ENCODE results near the gene SWAP70.

The SWAP70 gene

DNA sequence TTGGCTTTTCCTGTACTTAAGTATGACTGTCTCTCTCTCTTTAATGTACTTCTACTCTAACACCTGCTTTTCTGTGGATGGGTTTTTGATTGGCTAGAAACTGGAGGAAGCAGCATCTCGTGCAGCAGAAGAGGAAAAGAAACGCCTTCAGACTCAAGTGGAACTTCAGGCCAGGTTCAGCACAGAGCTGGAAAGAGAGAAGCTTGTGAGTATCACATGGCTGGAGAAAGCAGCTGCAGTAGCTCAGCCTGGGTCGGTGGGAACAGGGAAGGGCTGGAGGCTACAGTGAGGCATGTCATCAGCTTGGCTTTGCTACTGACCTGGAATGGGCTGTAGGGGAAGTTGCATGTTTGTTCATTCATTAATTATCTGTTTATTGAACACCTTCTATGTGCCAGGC, 74.2 kb downstream of the SWAP70 start:
- TF ChIP-seq CEBPB (IDR thresholded peaks at IDR 0.05) (no peak), TAF1 (IDR thresholded peaks at IDR 0.05; ENCODE audit: low read depth) (no peak), TEAD4 (IDR thresholded peaks at IDR 0.05) (no peak), TCF12 (IDR thresholded peaks at IDR 0.05; ENCODE audit: low read depth) (no peak), EGR1 (IDR thresholded peaks at IDR 0.05) (no peak), RAD21 (IDR thresholded peaks at IDR 0.05; ENCODE audit: low read depth) (no peak), ZBTB7A (IDR thresholded peaks at IDR 0.05; ENCODE audit: low read depth) (no peak), NFIC (IDR thresholded peaks at IDR 0.05) (no peak), CREB1 (IDR thresholded peaks at IDR 0.05; ENCODE audit: low read depth) (no peak), EP300 (IDR thresholded peaks at IDR 0.05; ENCODE audit: borderline replicate concordance) (no peak), FOXM1 (IDR thresholded peaks at IDR 0.05; ENCODE audit: borderline replicate concordance, low read depth) (no peak)
- TF ChIP-seq, protein P1, sequence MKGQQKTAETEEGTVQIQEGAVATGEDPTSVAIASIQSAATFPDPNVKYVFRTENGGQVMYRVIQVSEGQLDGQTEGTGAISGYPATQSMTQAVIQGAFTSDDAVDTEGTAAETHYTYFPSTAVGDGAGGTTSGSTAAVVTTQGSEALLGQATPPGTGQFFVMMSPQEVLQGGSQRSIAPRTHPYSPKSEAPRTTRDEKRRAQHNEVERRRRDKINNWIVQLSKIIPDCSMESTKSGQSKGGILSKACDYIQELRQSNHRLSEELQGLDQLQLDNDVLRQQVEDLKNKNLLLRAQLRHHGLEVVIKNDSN (IDR thresholded peaks at IDR 0.05): no peak
- TF ChIP-seq, protein P2, sequence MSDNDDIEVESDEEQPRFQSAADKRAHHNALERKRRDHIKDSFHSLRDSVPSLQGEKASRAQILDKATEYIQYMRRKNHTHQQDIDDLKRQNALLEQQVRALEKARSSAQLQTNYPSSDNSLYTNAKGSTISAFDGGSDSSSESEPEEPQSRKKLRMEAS (IDR thresholded peaks at IDR 0.05): no peak
- TF ChIP-seq, protein P3, sequence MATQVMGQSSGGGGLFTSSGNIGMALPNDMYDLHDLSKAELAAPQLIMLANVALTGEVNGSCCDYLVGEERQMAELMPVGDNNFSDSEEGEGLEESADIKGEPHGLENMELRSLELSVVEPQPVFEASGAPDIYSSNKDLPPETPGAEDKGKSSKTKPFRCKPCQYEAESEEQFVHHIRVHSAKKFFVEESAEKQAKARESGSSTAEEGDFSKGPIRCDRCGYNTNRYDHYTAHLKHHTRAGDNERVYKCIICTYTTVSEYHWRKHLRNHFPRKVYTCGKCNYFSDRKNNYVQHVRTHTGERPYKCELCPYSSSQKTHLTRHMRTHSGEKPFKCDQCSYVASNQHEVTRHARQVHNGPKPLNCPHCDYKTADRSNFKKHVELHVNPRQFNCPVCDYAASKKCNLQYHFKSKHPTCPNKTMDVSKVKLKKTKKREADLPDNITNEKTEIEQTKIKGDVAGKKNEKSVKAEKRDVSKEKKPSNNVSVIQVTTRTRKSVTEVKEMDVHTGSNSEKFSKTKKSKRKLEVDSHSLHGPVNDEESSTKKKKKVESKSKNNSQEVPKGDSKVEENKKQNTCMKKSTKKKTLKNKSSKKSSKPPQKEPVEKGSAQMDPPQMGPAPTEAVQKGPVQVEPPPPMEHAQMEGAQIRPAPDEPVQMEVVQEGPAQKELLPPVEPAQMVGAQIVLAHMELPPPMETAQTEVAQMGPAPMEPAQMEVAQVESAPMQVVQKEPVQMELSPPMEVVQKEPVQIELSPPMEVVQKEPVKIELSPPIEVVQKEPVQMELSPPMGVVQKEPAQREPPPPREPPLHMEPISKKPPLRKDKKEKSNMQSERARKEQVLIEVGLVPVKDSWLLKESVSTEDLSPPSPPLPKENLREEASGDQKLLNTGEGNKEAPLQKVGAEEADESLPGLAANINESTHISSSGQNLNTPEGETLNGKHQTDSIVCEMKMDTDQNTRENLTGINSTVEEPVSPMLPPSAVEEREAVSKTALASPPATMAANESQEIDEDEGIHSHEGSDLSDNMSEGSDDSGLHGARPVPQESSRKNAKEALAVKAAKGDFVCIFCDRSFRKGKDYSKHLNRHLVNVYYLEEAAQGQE (IDR thresholded peaks at IDR 0.05; ENCODE audit: low read depth): no peak

DNA sequence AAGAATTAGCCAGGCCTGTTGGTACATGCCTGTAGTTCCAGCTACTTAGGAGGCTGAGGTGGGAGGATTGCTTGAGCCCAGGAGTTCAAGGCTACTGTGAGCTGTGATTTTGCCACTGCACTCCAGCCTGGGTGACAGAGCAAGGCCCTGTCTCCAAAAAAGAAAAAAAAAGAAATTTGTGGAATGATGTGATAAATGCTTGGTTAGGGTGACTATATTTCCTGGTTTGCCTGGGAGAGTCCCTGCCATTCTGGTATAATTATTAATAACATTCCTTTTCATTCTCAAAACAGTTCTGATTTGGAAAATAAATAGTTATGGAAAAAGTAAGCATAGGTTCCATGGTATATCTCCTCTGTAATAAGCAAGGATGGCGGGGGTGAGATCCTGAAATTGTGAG, 74.8 kb downstream of the SWAP70 start:
- TF ChIP-seq, protein P1 (IDR thresholded peaks at IDR 0.05): no peak
- TF ChIP-seq EGR1 (IDR thresholded peaks at IDR 0.05) (no peak), CEBPB (IDR thresholded peaks at IDR 0.05) (no peak), NFIC (IDR thresholded peaks at IDR 0.05) (no peak), ZBTB7A (IDR thresholded peaks at IDR 0.05; ENCODE audit: low read depth) (no peak), TAF1 (IDR thresholded peaks at IDR 0.05; ENCODE audit: low read depth) (no peak), TEAD4 (IDR thresholded peaks at IDR 0.05) (no peak), EP300 (IDR thresholded peaks at IDR 0.05; ENCODE audit: borderline replicate concordance) (no peak), FOXM1 (IDR thresholded peaks at IDR 0.05; ENCODE audit: borderline replicate concordance, low read depth) (no peak), YY1 (IDR thresholded peaks at IDR 0.05; ENCODE audit: low read depth) (no peak), RAD21 (IDR thresholded peaks at IDR 0.05; ENCODE audit: low read depth) (no peak), CREB1 (IDR thresholded peaks at IDR 0.05; ENCODE audit: low read depth) (no peak)
- TF ChIP-seq, protein P3 (IDR thresholded peaks at IDR 0.05; ENCODE audit: low read depth): no peak
- TF ChIP-seq, protein P2 (IDR thresholded peaks at IDR 0.05): no peak

DNA sequence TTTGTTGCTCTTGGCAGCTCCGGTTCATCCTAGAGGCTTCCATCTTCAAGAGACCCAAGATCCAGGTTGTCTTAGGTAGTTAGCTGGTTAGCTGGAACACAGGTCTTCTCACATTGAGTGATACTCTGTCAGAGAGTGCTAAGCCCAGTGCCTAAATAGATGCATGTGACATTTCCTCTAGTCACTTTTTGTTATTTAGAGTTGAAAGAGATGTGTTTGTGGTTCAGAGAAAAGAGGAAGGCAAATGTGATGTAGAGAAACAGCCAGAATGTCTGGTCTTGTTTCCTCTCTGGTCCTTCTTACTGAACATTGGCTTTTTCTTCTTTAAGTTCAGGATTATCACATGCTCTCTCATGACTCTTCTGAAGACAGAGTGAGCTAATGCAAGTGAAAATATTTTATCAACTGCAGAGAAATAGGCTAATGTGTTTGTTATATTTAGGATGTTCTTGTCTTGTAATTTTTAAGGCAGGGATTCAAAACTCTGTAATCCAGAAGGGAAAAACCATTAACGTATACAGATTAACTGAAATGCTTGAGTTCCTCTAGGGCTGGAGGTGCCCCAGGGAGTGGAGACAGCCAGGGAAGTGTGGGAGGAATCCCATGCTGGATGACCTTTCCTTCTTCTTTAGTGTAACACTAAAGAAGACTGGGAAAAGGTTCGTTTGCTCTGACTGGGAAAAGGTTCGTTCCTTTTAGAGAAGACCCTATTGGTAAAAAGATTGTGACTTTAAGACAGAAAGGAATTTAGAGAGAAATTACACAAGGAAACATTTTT, 75.4 kb downstream of the SWAP70 start:
- TF ChIP-seq EP300 (IDR thresholded peaks at IDR 0.05; ENCODE audit: borderline replicate concordance): no peak
- TF ChIP-seq CEBPB (IDR thresholded peaks at IDR 0.05): no peak

DNA sequence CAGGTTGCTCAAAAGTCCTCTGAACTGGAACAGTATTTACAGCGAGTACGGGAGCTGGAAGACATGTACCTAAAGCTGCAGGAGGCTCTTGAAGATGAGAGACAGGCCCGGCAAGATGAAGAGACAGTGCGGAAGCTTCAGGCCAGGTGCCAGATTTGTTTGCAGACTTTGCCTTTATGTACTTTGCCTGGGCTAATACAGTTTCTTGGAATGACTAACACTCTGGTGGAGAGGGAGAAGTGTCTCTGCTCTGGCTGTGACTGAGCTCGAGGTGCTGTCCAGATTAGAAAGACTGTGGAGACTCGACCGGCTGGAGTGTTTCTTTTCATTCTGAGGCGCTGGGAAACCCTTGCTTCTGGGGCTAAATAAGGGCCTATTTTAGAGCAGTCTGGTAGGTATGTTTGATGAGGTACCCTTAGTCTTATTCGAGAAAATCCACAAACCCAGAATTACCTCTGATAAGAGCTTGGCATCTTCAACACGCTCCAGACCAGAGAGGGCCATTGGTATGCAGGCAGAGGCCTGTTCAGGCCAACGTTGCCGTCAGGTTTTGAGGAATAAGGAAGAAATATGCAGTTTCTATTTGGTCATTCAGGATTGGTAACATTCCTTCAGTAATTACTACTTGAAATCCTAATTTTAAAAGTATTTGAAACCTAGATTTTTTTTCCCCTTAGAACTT, 76.5 kb downstream of the SWAP70 start:
- TF ChIP-seq ZBTB7A (IDR thresholded peaks at IDR 0.05; ENCODE audit: low read depth): no peak
- TF ChIP-seq YY1 (IDR thresholded peaks at IDR 0.05; ENCODE audit: low read depth): no peak
- no peak for TF ChIP-seq CREB1 (IDR thresholded peaks at IDR 0.05; ENCODE audit: low read depth)
- TF ChIP-seq, protein P1 (IDR thresholded peaks at IDR 0.05): no peak
- TF ChIP-seq TAF1 (IDR thresholded peaks at IDR 0.05; ENCODE audit: low read depth): no peak
- no peak for TF ChIP-seq EP300 (IDR thresholded peaks at IDR 0.05; ENCODE audit: borderline replicate concordance)
- TF ChIP-seq TEAD4 (IDR thresholded peaks at IDR 0.05): no peak
- TF ChIP-seq TCF12 (IDR thresholded peaks at IDR 0.05; ENCODE audit: low read depth): no peak
- no peak for TF ChIP-seq EGR1 (IDR thresholded peaks at IDR 0.05)
- TF ChIP-seq, protein P2 (IDR thresholded peaks at IDR 0.05): no peak
- no peak for TF ChIP-seq NFIC (IDR thresholded peaks at IDR 0.05)

DNA sequence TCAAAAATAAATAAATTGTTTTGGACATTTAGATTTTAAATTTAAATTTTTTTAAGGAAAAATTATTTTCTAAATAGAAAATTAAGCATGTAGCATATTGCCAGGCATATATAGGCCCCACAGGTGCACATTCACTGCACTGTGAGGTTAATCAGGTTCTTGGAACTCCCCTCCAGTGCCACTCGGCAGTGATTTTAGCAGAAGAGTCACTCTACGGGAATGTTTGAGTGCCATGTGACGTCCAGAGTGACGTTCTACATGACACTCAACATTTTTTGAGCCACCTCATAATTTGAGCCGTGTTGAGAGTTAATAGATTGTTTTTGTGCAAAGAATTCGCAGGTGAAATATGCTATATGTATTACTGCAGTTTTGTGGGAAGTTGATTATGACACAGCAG, 77.4 kb downstream of the SWAP70 start:
- TF ChIP-seq FOXM1 (IDR thresholded peaks at IDR 0.05; ENCODE audit: borderline replicate concordance, low read depth): no peak
- no peak for TF ChIP-seq EP300 (IDR thresholded peaks at IDR 0.05; ENCODE audit: borderline replicate concordance)
- TF ChIP-seq ZBTB7A (IDR thresholded peaks at IDR 0.05; ENCODE audit: low read depth): no peak
- TF ChIP-seq EGR1 (IDR thresholded peaks at IDR 0.05): no peak
- no peak for TF ChIP-seq CEBPB (IDR thresholded peaks at IDR 0.05)
- TF ChIP-seq, protein P2 (IDR thresholded peaks at IDR 0.05): no peak
- TF ChIP-seq YY1 (IDR thresholded peaks at IDR 0.05; ENCODE audit: low read depth): no peak
- TF ChIP-seq, protein P3 (IDR thresholded peaks at IDR 0.05; ENCODE audit: low read depth): no peak
- TF ChIP-seq, protein P1 (IDR thresholded peaks at IDR 0.05): no peak
- TF ChIP-seq NFIC (IDR thresholded peaks at IDR 0.05): no peak
- no peak for TF ChIP-seq CREB1 (IDR thresholded peaks at IDR 0.05; ENCODE audit: low read depth)
- TF ChIP-seq TCF12 (IDR thresholded peaks at IDR 0.05; ENCODE audit: low read depth): no peak

All from Ishikawa (cell line).